Measurements from ENCODE around the gene TAX1BP3. TPM values are rescaled to one million over a fixed set of nuclear protein-coding genes. Genes with fewer than 3 reads are reported as not detected.

TAX1BP3 gene
- total and polyA plus RNA-seq, 9 of the 15 experiments (the other 6 are each of a cell fraction or from before 2014, with no cell fraction given) = 0.99 to 14.5 (median 6.2) TPM

GRCh38 chr17:3668279-3669084 lies at the start of gene TAX1BP3, which contains the start of gene EMC6 (continued):
- TF ChIP-seq, protein P1, sequence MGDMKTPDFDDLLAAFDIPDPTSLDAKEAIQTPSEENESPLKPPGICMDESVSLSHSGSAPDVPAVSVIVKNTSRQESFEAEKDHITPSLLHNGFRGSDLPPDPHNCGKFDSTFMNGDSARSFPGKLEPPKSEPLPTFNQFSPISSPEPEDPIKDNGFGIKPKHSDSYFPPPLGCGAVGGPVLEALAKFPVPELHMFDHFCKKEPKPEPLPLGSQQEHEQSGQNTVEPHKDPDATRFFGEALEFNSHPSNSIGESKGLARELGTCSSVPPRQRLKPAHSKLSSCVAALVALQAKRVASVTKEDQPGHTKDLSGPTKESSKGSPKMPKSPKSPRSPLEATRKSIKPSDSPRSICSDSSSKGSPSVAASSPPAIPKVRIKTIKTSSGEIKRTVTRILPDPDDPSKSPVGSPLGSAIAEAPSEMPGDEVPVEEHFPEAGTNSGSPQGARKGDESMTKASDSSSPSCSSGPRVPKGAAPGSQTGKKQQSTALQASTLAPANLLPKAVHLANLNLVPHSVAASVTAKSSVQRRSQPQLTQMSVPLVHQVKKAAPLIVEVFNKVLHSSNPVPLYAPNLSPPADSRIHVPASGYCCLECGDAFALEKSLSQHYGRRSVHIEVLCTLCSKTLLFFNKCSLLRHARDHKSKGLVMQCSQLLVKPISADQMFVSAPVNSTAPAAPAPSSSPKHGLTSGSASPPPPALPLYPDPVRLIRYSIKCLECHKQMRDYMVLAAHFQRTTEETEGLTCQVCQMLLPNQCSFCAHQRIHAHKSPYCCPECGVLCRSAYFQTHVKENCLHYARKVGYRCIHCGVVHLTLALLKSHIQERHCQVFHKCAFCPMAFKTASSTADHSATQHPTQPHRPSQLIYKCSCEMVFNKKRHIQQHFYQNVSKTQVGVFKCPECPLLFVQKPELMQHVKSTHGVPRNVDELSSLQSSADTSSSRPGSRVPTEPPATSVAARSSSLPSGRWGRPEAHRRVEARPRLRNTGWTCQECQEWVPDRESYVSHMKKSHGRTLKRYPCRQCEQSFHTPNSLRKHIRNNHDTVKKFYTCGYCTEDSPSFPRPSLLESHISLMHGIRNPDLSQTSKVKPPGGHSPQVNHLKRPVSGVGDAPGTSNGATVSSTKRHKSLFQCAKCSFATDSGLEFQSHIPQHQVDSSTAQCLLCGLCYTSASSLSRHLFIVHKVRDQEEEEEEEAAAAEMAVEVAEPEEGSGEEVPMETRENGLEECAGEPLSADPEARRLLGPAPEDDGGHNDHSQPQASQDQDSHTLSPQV (IDR thresholded peaks at IDR 0.05) = no peak
- TF ChIP-seq NONO (IDR thresholded peaks at IDR 0.05; ENCODE audit: low read depth in 2 of 2, low read length in 1 of 2) = 0 out of 4 replicates have a peak, but pooled peaks of 1 of the 2 experiments have one; percentile 36
- TF ChIP-seq ZFP1 (CRISPR knock-in tag; IDR thresholded peaks at IDR 0.05) = no peak
- TF ChIP-seq UBTF (IDR thresholded peaks at IDR 0.05; ENCODE audit: borderline replicate concordance in 1 of 2, low read depth in 2 of 2, low read length in 2 of 2) = 0 out of 4 replicates have a peak, but pooled peaks of 1 of the 2 experiments have one; percentile 36
- TF ChIP-seq SMAD1 (IDR thresholded peaks at IDR 0.05; ENCODE audit: low read depth, low read length, partially characterized antibody) = peak; percentile 46
- TF ChIP-seq POLR2AphosphoS2 (IDR thresholded peaks at IDR 0.05; ENCODE audit: low read length) = peak; percentile 61; the same call in 1 of the 2 replicates
- TF ChIP-seq E2F3 (CRISPR knock-in tag; IDR thresholded peaks at IDR 0.05) = peak; percentile 71; the same call in 1 of the 2 replicates
- TF ChIP-seq E2F6 (IDR thresholded peaks at IDR 0.05; ENCODE audit: borderline replicate concordance in 1 of 2, extremely low read depth in 1 of 2, insufficient read depth in 1 of 2, insufficient read length in 1 of 2, low read depth in 1 of 2, low read length in 1 of 2, poor library complexity in 1 of 2, severe bottlenecking in 1 of 2) = peak in 1 of 2 experiments; percentile 51
- TF ChIP-seq, protein P2, sequence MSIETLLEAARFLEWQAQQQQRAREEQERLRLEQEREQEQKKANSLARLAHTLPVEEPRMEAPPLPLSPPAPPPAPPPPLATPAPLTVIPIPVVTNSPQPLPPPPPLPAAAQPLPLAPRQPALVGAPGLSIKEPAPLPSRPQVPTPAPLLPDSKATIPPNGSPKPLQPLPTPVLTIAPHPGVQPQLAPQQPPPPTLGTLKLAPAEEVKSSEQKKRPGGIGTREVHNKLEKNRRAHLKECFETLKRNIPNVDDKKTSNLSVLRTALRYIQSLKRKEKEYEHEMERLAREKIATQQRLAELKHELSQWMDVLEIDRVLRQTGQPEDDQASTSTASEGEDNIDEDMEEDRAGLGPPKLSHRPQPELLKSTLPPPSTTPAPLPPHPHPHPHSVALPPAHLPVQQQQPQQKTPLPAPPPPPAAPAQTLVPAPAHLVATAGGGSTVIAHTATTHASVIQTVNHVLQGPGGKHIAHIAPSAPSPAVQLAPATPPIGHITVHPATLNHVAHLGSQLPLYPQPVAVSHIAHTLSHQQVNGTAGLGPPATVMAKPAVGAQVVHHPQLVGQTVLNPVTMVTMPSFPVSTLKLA (conservative IDR thresholded peaks at IDR 0.05) = peak in 1 of 2 experiments; percentile 41; a peak in 1 of 4 replicates
- TF ChIP-seq PCBP1 (IDR thresholded peaks at IDR 0.05; ENCODE audit: low read depth, low read length, poor library complexity, severe bottlenecking) = no peak
- TF ChIP-seq ATF4 (CRISPR knock-in tag; IDR thresholded peaks at IDR 0.05) = no peak
- TF ChIP-seq SUPT5H (IDR thresholded peaks at IDR 0.05) = peak; percentile 84
- 0 out of 2 replicates have a peak, but pooled peaks have one; percentile 26 for TF ChIP-seq ZNF583 (CRISPR knock-in tag; IDR thresholded peaks at IDR 0.05)
- TF ChIP-seq GABPB1 (CRISPR knock-in tag; IDR thresholded peaks at IDR 0.05) = peak; percentile 53; the same call in 1 of the 2 replicates
- TF ChIP-seq ZNF431 (CRISPR knock-in tag; IDR thresholded peaks at IDR 0.05) = no peak

Data from K562 (cell line).